Panc1 (cell line): ENCODE results near the gene PCBD1. TPM values are rescaled to one million over a fixed set of nuclear protein-coding genes. Genes with fewer than 3 reads are reported as not detected.

ENCODE experiments used
- ATAC-seq: fragments of 200-7000 bp; cut with Tn5 transposase; 2 replicates; pipeline ENCODE4 v1.9.1; 2020; ENCODE audit warnings: mild to moderate bottlenecking, moderate library complexity
- BruUV-seq: library from RNA; stranded (reverse); fragments of 400-500 nt; replicated peaks from 2 replicates; lab custom pipeline; 2021; lab: Mats Ljungman, UMichigan
- CTCF ChIA-PET: fragments of 300-600 bp; sonication (Branson Sonifier 250); formaldehyde crosslinking; loops from one replicate; lab custom pipeline; 2022; ENCODE audit warnings: antibody characterized with exemption; lab: Charles Lee
- POLR2A ChIA-PET: fragments of 300-600 bp; sonication (Branson Sonifier 250); formaldehyde crosslinking; loops from one replicate; lab custom pipeline; 2022; ENCODE audit warnings: antibody characterized with exemption; lab: Charles Lee
- DNase-seq: peaks from one replicate; pipeline ENCODE4 v3.0.0-alpha.2; 2010; ENCODE audit warnings: low read depth, low spot score
- H3K27ac ChIP-seq: 2 replicates; pipeline ENCODE4 v1.5.1; 2011; ENCODE audit warnings: mild to moderate bottlenecking, low read length, inconsistent platforms
- H3K27me3 ChIP-seq: fragments of 200-500 bp; sonication (Bioruptor generic); 2 replicates; pipeline ENCODE4 v1.6.0; 2014; ENCODE audit warnings: low read length, inconsistent platforms; ENCODE audit not compliant: control insufficient read depth, insufficient read depth
- H3K36me3 ChIP-seq: fragments of 200-500 bp; sonication (Bioruptor generic); 2 replicates; pipeline ENCODE4 v1.5.1; 2014; ENCODE audit warnings: inconsistent platforms, mild to moderate bottlenecking, low read length, moderate library complexity; ENCODE audit not compliant: control insufficient read depth, insufficient read depth
- H3K4me1 ChIP-seq: 2 replicates; pipeline ENCODE4 v1.5.1; 2011; ENCODE audit warnings: inconsistent platforms, mild to moderate bottlenecking, low read length, moderate library complexity; ENCODE audit not compliant: control insufficient read depth, insufficient read depth
- H3K4me3 ChIP-seq, 2 experiments: 2 replicates each; pipeline ENCODE4 v1.5.1; 2011 to 2012; ENCODE audit warnings: low read depth in 2 of 2, low read length in 2 of 2, mild to moderate bottlenecking in 2 of 2, inconsistent platforms in 1 of 2, moderate library complexity in 1 of 2
- H3K9me3 ChIP-seq: fragments of 200-500 bp; sonication (Bioruptor generic); 2 replicates; pipeline ENCODE4 v1.5.1; 2014; ENCODE audit warnings: low read depth, mild to moderate bottlenecking, inconsistent platforms, low read length, moderate library complexity; ENCODE audit not compliant: control insufficient read depth, insufficient read depth
- POLR2AphosphoS5 ChIP-seq: IDR thresholded peaks from 2 replicates; pipeline ENCODE4 v1.6.1; 2012; ENCODE audit warnings: mild to moderate bottlenecking, low read depth, low read length, moderate library complexity
- SIN3A ChIP-seq: IDR thresholded peaks from 2 replicates; pipeline ENCODE4 v1.6.1; 2012; ENCODE audit warnings: low read depth, mild to moderate bottlenecking, low read length, moderate library complexity, borderline replicate concordance; ENCODE audit not compliant: insufficient read depth
- TCF7L2 ChIP-seq: IDR thresholded peaks from 2 replicates; pipeline ENCODE4 v1.6.1; 2011; ENCODE audit warnings: mild to moderate bottlenecking, low read depth, low read length, inconsistent platforms
- in situ Hi-C: cut with HindIII; loops from 2 replicates; pipeline ENCODE4 v1.10.0; 2016; ENCODE audit warnings: low sequenced_read_pairs, low pct_unique_long_range_greater_than_20kb
- intact Hi-C: fragments of 100-400 bp; cut with micrococcal nuclease; formaldehyde crosslinking; loops from one replicate; pipeline ENCODE4 v1.10.0; 2022; ENCODE audit not compliant: unreplicated experiment
- total RNA-seq: library from RNA; stranded (reverse); gene quantifications from one replicate; pipeline ENCODE4 v1.2.1, GENCODE V29; 2021; ENCODE audit not compliant: unreplicated experiment
- TF ChIP-seq, protein P1 (sequence below): fragments of 450-650 bp; IDR thresholded peaks from 2 replicates; pipeline ENCODE4 v1.5.1; 2017; ENCODE audit warnings: mild to moderate bottlenecking
- TF ChIP-seq, protein P2 (sequence below), 2 experiments: IDR thresholded peaks; 2 replicates each; pipeline ENCODE4 v1.6.1; 2011 to 2012; ENCODE audit warnings: low read depth in 2 of 2, control low read depth in 1 of 2, low read length in 1 of 2, mild to moderate bottlenecking in 1 of 2, moderate library complexity in 1 of 2; ENCODE audit not compliant: insufficient read depth in 1 of 2

PCBD1 gene
- total RNA-seq, 1 experiment from 2014 or later, result 122 TPM

DNA sequence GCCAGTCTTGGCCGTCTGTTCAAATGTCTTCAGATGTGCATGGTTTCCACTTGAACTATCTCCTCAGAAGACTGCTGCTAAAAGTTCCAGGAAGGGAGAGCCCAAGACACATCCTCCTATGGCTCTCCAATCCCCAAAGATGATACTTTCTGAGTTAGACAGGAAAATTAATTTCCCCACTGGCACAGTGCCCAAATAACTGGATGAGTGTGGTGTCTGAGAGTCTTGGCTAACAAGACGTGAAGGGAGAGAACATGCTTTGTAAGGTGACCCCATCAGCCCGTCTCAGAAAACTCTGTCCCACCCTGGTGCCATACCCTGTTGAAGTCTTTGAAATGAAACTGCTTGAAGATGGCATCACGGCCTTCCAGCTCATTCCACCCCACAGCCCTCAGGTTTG, 2.9 kb downstream of the PCBD1 start:
- BruUV-seq, result no TSS peak
- POLR2A ChIA-PET, result no interaction called here
- TF ChIP-seq SIN3A (no peak), TCF7L2 (no peak), POLR2AphosphoS5 (no peak)
- TF ChIP-seq, protein P1, sequence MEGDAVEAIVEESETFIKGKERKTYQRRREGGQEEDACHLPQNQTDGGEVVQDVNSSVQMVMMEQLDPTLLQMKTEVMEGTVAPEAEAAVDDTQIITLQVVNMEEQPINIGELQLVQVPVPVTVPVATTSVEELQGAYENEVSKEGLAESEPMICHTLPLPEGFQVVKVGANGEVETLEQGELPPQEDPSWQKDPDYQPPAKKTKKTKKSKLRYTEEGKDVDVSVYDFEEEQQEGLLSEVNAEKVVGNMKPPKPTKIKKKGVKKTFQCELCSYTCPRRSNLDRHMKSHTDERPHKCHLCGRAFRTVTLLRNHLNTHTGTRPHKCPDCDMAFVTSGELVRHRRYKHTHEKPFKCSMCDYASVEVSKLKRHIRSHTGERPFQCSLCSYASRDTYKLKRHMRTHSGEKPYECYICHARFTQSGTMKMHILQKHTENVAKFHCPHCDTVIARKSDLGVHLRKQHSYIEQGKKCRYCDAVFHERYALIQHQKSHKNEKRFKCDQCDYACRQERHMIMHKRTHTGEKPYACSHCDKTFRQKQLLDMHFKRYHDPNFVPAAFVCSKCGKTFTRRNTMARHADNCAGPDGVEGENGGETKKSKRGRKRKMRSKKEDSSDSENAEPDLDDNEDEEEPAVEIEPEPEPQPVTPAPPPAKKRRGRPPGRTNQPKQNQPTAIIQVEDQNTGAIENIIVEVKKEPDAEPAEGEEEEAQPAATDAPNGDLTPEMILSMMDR, result no peak
- TF ChIP-seq, protein P2, sequence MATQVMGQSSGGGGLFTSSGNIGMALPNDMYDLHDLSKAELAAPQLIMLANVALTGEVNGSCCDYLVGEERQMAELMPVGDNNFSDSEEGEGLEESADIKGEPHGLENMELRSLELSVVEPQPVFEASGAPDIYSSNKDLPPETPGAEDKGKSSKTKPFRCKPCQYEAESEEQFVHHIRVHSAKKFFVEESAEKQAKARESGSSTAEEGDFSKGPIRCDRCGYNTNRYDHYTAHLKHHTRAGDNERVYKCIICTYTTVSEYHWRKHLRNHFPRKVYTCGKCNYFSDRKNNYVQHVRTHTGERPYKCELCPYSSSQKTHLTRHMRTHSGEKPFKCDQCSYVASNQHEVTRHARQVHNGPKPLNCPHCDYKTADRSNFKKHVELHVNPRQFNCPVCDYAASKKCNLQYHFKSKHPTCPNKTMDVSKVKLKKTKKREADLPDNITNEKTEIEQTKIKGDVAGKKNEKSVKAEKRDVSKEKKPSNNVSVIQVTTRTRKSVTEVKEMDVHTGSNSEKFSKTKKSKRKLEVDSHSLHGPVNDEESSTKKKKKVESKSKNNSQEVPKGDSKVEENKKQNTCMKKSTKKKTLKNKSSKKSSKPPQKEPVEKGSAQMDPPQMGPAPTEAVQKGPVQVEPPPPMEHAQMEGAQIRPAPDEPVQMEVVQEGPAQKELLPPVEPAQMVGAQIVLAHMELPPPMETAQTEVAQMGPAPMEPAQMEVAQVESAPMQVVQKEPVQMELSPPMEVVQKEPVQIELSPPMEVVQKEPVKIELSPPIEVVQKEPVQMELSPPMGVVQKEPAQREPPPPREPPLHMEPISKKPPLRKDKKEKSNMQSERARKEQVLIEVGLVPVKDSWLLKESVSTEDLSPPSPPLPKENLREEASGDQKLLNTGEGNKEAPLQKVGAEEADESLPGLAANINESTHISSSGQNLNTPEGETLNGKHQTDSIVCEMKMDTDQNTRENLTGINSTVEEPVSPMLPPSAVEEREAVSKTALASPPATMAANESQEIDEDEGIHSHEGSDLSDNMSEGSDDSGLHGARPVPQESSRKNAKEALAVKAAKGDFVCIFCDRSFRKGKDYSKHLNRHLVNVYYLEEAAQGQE (IDR thresholded peaks at IDR 0.05; ENCODE audit: insufficient read depth in 1 of 2, low read depth in 2 of 2, low read length in 1 of 2), result no peak
- Histone ChIP-seq H3K27me3 (no peaks in the 10 kb centered on the region), H3K4me3 (no peak overlapping the region), H3K36me3 (peaks cover 2% of the 10 kb centered on the region; the same call in 1 of the 2 replicates), H3K4me1 (peaks cover 13% of the 10 kb centered on the region), H3K9me3 (no peaks in the 10 kb centered on the region), H3K27ac (no peak overlapping the region)
- CTCF ChIA-PET, result no interaction called here
- intact Hi-C loops, result loop anchor here (10.0 kb wide), 1 partner anchor 421 kb away; no protein-coding TSS in a partner anchor
- ATAC-seq (no peak), DNase-seq (no peak)
- in situ Hi-C loops, result no loop called here

DNA sequence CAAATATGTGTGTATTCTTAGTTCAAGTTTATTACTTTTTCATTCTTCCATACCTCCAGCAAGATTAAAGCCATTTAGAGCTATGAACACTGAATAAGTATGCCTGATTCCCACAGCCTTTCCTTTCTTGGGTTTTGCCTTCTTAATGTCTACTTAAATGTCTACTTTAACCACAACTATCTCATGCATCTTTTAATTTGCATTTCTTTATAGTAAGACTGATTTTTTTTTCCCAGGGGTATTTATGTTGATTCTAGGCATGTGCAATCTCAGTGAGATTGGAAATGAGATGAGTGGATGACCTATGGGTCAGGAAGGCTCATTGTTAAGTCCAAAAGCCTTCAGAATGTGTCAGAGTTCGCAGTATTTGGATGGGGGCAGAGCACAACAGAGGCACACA, 3.6 kb downstream of the PCBD1 start:
- intact Hi-C loops, result loop anchor here (5.0 to 10.0 kb wide), 3 partner anchors 122 to 420 kb away; no protein-coding TSS in a partner anchor
- ChIA-PET CTCF (no interaction called here), POLR2A (no interaction called here)
- no peak for TF ChIP-seq SIN3A
- H3K36me3 ChIP-seq, result peaks cover 2% of the 10 kb centered on the region; the same call in 1 of the 2 replicates
- H3K9me3 ChIP-seq, result no peaks in the 10 kb centered on the region
- in situ Hi-C loops, result no loop called here
- ATAC-seq (no peak), DNase-seq (no peak)
- BruUV-seq, result no TSS peak
- no peaks in the 10 kb centered on the region for H3K27me3 ChIP-seq
- no peak overlapping the region for H3K27ac ChIP-seq
- H3K4me3 ChIP-seq, result no peak overlapping the region
- H3K4me1 ChIP-seq, result peaks cover 13% of the 10 kb centered on the region

DNA sequence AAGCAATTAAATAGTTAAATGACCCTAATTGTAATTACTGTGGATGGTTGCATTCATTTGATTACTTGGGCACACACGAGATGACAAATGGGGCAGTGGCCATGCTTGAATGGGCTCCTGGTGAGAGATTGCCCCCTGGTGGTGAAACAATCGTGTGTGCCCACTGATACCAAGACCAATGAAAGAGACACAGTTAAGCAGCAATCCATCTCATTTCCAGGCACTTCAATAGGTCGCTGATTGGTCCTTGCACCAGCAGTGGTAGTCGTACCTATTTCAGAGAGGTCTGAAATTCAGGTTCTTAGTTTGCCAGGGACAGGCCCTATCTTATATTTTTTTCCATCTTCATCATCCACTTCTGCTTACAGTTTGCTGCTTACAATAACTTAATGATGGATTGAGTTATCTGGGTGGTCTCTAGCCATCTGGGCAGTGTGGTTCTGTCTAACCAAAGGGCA, 8.3 kb downstream of the PCBD1 start:
- BruUV-seq, result no TSS peak
- ATAC-seq (peak; percentile 96), DNase-seq (peak; percentile 61)
- CTCF ChIA-PET, result interaction anchor here (1.0 kb wide), 1 partner anchor 16 kb away, joined by 3 read pairs; no protein-coding TSS in a partner anchor
- intact Hi-C loops, result loop anchor here (2.0 to 10.0 kb wide), 5 partner anchors 65 to 415 kb away; partner anchors contain the start of gene SGPL1
- H3K9me3 ChIP-seq, result no peaks in the 10 kb centered on the region
- no peak overlapping the region for H3K4me3 ChIP-seq
- TF ChIP-seq, protein P1, result peak; percentile 97
- TF ChIP-seq TCF7L2 (no peak), SIN3A (no peak), POLR2AphosphoS5 (no peak)
- TF ChIP-seq, protein P2 (IDR thresholded peaks at IDR 0.05; ENCODE audit: insufficient read depth in 1 of 2, low read depth in 2 of 2, low read length in 1 of 2), result no peak
- H3K36me3 ChIP-seq, result peaks cover 2% of the 10 kb centered on the region; the same call in 1 of the 2 replicates
- in situ Hi-C loops, result no loop called here
- H3K27me3 ChIP-seq, result no peaks in the 10 kb centered on the region
- no peak overlapping the region for H3K27ac ChIP-seq
- no peaks in the 10 kb centered on the region for H3K4me1 ChIP-seq
- POLR2A ChIA-PET, result no interaction called here
